HepG2 (cell line): ENCODE results near the gene ZNF655. TPM values are rescaled to one million over a fixed set of nuclear protein-coding genes. Genes with fewer than 3 reads are reported as not detected.

Experiments
- ADNP ChIP-seq: sonication (generic); formaldehyde crosslinking; IDR thresholded peaks from 2 replicates; pipeline ENCODE4 v1.4.0; 2020; ENCODE audit warnings: missing genetic modification reagents
- ARNT ChIP-seq: fragments of 450-650 bp; IDR thresholded peaks from 2 replicates; pipeline ENCODE4 v1.6.1; 2017
- ATF2 ChIP-seq: sonication (generic); formaldehyde crosslinking; IDR thresholded peaks from 2 replicates; pipeline ENCODE4 v1.4.0; 2020; ENCODE audit warnings: missing genetic modification reagents
- ELF1 ChIP-seq: sonication (generic); formaldehyde crosslinking; IDR thresholded peaks from 2 replicates; pipeline ENCODE4 v1.4.0; 2020; ENCODE audit warnings: missing genetic modification reagents
- FOSL2 ChIP-seq: sonication (generic); formaldehyde crosslinking; IDR thresholded peaks from 2 replicates; pipeline ENCODE4 v1.4.0; 2020; ENCODE audit warnings: missing genetic modification reagents
- GTF2F1 ChIP-seq: fragments of 150-350 bp; IDR thresholded peaks from 2 replicates; pipeline ENCODE4 v1.6.1; 2014; ENCODE audit warnings: low read length
- HMGXB4 ChIP-seq, 2 experiments: sonication (generic) in 1 of 2; formaldehyde crosslinking in 1 of 2; IDR thresholded peaks; 2 replicates each; pipeline versions ENCODE4 v1.4.0 to v1.6.1; 2018 to 2020; ENCODE audit warnings: missing genetic modification reagents in 2 of 2, borderline replicate concordance in 1 of 2, low read depth in 1 of 2, mild to moderate bottlenecking in 1 of 2, missing biosample characterization in 1 of 2
- NFE2L1 ChIP-seq: sonication (generic); formaldehyde crosslinking; IDR thresholded peaks from 2 replicates; pipeline ENCODE4 v1.4.0; 2020; ENCODE audit warnings: missing genetic modification reagents, mild to moderate bottlenecking, borderline replicate concordance
- ONECUT2 ChIP-seq: sonication (generic); formaldehyde crosslinking; IDR thresholded peaks from 2 replicates; pipeline ENCODE4 v1.4.0; 2020; ENCODE audit warnings: missing genetic modification reagents
- POGZ ChIP-seq: sonication (generic); formaldehyde crosslinking; IDR thresholded peaks from 2 replicates; pipeline ENCODE4 v1.4.0; 2020; ENCODE audit warnings: mild to moderate bottlenecking, missing genetic modification reagents
- SALL2 ChIP-seq: sonication (generic); formaldehyde crosslinking; IDR thresholded peaks from 2 replicates; pipeline ENCODE4 v1.8.1; 2023; ENCODE audit warnings: mild to moderate bottlenecking, missing genetic modification reagents, inconsistent platforms
- ZBTB33 ChIP-seq: sonication (generic); formaldehyde crosslinking; IDR thresholded peaks from 2 replicates; pipeline ENCODE4 v1.4.0; 2020; ENCODE audit warnings: missing genetic modification reagents
- ZNF263 ChIP-seq: sonication (generic); formaldehyde crosslinking; IDR thresholded peaks from 2 replicates; pipeline ENCODE4 v1.4.0; 2020; ENCODE audit warnings: missing genetic modification reagents
- ZNF264 ChIP-seq: sonication (generic); formaldehyde crosslinking; IDR thresholded peaks from 2 replicates; pipeline ENCODE4 v1.4.0; 2020; ENCODE audit warnings: missing genetic modification reagents
- ZNF567 ChIP-seq: sonication (generic); formaldehyde crosslinking; IDR thresholded peaks from 2 replicates; pipeline ENCODE4 v1.8.1; 2023; ENCODE audit warnings: mild to moderate bottlenecking, missing genetic modification reagents, borderline replicate concordance
- ZNF674 ChIP-seq: sonication (generic); formaldehyde crosslinking; IDR thresholded peaks from 2 replicates; pipeline ENCODE4 v1.5.0; 2020; ENCODE audit warnings: low read depth, mild to moderate bottlenecking, missing genetic modification reagents
- ZNF710 ChIP-seq: sonication (generic); formaldehyde crosslinking; IDR thresholded peaks from 2 replicates; pipeline ENCODE4 v1.5.0; 2020; ENCODE audit warnings: mild to moderate bottlenecking, missing genetic modification reagents, borderline replicate concordance
- ZNF724P ChIP-seq: sonication (generic); formaldehyde crosslinking; IDR thresholded peaks from 2 replicates; pipeline ENCODE4 v1.8.0; 2022; ENCODE audit warnings: missing genetic modification reagents, borderline replicate concordance
- ZNF749 ChIP-seq: sonication (generic); formaldehyde crosslinking; IDR thresholded peaks from 2 replicates; pipeline ENCODE4 v1.8.0; 2022; ENCODE audit warnings: mild to moderate bottlenecking, missing genetic modification reagents, moderate library complexity, borderline replicate concordance
- ZNF781 ChIP-seq: sonication (generic); formaldehyde crosslinking; IDR thresholded peaks from 2 replicates; pipeline ENCODE4 v1.5.1; 2020; ENCODE audit warnings: borderline replicate concordance, mild to moderate bottlenecking, missing genetic modification reagents; ENCODE audit errors: not compliant biosample characterization
- ZNF816 ChIP-seq: sonication (generic); formaldehyde crosslinking; IDR thresholded peaks from 2 replicates; pipeline ENCODE4 v1.8.0; 2022; ENCODE audit warnings: missing genetic modification reagents, mild to moderate bottlenecking, borderline replicate concordance
- ZNF850 ChIP-seq: sonication (generic); formaldehyde crosslinking; conservative IDR thresholded peaks from 2 replicates; pipeline ENCODE4 v1.9.0; 2021; ENCODE audit warnings: mild to moderate bottlenecking, missing genetic modification reagents
- polyA plus RNA-seq, 8 experiments: library from polyadenylated mRNA; depleted of rRNA in 3 of 8; stranded (reverse) in 7 of 8; unstranded in 1 of 8; fragments of >200 nt; fragmentation: Illumina TruSeq in 4 of 8; extraction: Trizol in 4 of 8; gene quantifications; 2 replicates each; pipeline versions ENCODE4 v1.2.1 to v1.2.3, GENCODE V29; 2011 to 2016; ENCODE audit warnings: low read depth in 4 of 8, missing spikeins in 1 of 8, mixed read lengths in 1 of 8; ENCODE audit not compliant: insufficient read depth in 1 of 8
- total RNA-seq, 5 experiments: library from RNA; depleted of rRNA; stranded (reverse); fragments of >200 nt; fragmentation: Illumina TruSeq; extraction: Trizol; gene quantifications; 2 replicates each; pipeline ENCODE4 v1.2.3, GENCODE V29; 2016; ENCODE audit warnings: low read depth in 1 of 5

ZNF655 gene
- total and polyA plus RNA-seq, 2 of the 13 experiments (the other 11 are each of a cell fraction or from before 2014, with no cell fraction given), result 53.4 to 75.6 TPM

GRCh38 chr7:99616359-99617191, 58.1 kb downstream of the ZNF655 start, which contains the start of gene ZSCAN25 (continued):
- TF ChIP-seq ZNF567 (CRISPR knock-in tag) (peak; percentile 65; the same call in 1 of the 2 replicates), ZNF710 (peak; percentile 68; the same call in 1 of the 2 replicates), ELF1 (CRISPR knock-in tag) (peak; percentile 97), ZNF781 (CRISPR knock-in tag) (peak; percentile 94), ONECUT2 (CRISPR knock-in tag) (no peak), FOSL2 (CRISPR knock-in tag) (peak; percentile 65), ZNF263 (CRISPR knock-in tag) (peak; percentile 41), ZNF749 (CRISPR knock-in tag) (peak; percentile 34; the same call in 1 of the 2 replicates), ARNT (no peak), NFE2L1 (CRISPR knock-in tag) (no peak), HMGXB4 (CRISPR knock-in tag; IDR thresholded peaks at IDR 0.05; ENCODE audit: borderline replicate concordance in 1 of 2, low read depth in 1 of 2) (peak; percentile 97 to 99), GTF2F1 (no peak), POGZ (peak; percentile 94), ZNF674 (no peak), ZNF264 (peak; percentile 60; the same call in 1 of the 2 replicates), ZNF816 (CRISPR knock-in tag) (peak; percentile 97), ZNF724P (peak; percentile 68; the same call in 1 of the 2 replicates), ZBTB33 (CRISPR knock-in tag) (0 out of 2 replicates have a peak, but pooled peaks have one; percentile 10), ZNF850 (no peak; the same call in 1 of the 2 replicates), SALL2 (peak; percentile 92), ADNP (CRISPR knock-in tag) (peak; percentile 66; the same call in 1 of the 2 replicates), ATF2 (peak; percentile 78; the same call in 1 of the 2 replicates)
